HG03571 (cell line): ENCODE results near the gene CFAP69.

Experiments
- ATAC-seq: cut with Tn5 transposase; IDR thresholded peaks from one replicate; pipeline ENCODE4 v1.9.1; 2021; ENCODE audit not compliant: unreplicated experiment

The CFAP69 gene, protein sequence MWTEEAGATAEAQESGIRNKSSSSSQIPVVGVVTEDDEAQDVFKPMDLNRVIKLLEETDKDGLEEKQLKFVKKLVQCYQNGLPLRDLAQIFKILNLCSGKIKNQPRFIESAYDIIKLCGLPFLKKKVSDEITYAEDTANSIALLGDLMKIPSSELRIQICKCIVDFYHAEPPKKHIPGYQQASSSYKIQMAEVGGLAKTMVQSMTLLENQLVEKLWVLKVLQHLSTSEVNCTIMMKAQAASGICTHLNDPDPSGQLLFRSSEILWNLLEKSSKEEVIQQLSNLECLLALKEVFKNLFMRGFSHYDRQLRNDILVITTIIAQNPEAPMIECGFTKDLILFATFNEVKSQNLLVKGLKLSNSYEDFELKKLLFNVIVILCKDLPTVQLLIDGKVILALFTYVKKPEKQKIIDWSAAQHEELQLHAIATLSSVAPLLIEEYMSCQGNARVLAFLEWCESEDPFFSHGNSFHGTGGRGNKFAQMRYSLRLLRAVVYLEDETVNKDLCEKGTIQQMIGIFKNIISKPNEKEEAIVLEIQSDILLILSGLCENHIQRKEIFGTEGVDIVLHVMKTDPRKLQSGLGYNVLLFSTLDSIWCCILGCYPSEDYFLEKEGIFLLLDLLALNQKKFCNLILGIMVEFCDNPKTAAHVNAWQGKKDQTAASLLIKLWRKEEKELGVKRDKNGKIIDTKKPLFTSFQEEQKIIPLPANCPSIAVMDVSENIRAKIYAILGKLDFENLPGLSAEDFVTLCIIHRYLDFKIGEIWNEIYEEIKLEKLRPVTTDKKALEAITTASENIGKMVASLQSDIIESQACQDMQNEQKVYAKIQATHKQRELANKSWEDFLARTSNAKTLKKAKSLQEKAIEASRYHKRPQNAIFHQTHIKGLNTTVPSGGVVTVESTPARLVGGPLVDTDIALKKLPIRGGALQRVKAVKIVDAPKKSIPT

DNA sequence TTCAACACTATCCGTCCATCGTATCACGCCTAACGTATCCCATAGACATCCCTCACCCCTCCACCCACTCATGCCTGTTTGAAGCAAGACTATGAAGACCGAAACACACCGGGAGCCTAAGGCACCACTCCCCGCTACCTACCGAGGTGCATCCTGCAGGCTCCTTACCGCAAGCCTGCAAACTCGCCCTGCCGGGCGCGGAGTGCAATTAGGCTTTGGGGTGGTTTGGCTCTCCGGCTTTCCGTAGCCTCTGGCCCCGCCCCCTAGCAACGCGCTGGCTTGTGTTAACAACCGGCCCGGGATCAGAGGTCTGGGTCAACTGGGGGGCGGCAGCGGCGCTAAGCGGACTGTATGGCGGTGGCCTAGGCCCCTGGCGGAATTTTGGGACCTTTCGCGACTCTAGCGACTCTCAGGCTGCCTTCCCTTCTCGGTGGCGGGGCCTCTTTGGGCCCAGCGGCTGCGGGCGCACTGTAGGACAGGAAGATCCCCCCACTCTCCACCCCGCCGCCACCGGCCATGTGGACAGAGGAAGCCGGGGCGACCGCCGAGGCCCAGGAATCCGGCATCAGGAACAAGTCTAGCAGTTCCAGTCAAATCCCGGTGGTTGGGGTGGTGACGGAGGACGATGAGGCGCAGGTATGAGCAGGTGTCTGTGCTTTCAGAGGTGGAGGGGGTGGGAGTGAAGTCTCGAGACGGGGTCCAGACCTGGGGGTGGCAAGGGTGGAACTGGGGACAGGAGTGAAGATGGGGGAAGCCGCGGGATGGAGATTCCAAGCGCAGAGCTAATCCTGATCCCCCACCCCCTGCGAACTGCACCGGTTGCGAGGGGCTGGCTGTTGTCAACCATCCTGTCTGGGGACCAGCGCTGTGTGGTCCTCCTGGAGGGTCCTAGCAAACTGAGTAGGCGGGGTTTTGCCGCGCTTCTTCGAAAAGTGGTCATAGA, at the start of gene CFAP69:
CFAP69 (plus strand) TSS at position 266 of the 943 bp plus-strand sequence; CDS start at position 517, 251 bp downstream.
- ATAC-seq: peak; percentile 91

DNA sequence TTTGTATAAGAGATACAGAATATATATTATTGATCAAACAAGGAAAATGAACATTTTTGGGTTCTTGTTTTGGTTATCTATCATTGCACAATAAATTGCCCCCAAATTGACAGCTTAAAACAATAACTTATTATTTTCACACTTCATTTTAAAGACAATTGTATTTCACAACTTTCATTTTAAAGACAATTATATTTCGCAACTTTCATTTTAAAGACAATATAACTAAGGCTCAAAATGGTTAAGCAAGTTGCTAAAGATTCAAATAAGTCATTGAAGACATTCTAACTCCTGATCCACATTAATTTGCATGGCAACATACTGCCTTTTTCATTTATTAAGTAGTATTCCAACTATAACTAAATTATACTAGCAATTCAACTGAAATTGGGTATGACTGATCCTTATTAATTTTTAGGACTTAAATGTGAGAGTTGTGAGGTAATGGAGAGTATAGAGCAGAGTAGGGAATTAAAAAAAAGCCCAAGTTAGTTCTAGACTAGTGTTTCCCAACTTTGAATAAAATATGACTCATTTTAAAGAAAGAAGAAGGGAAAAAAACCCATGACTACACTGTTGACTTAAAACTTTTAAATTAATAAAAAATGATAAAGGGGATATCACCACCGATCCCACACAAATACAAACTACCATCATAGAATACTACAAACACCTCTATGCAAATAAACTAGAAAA, 43.3 kb upstream of the CFAP69 start:
- no peak for ATAC-seq

DNA sequence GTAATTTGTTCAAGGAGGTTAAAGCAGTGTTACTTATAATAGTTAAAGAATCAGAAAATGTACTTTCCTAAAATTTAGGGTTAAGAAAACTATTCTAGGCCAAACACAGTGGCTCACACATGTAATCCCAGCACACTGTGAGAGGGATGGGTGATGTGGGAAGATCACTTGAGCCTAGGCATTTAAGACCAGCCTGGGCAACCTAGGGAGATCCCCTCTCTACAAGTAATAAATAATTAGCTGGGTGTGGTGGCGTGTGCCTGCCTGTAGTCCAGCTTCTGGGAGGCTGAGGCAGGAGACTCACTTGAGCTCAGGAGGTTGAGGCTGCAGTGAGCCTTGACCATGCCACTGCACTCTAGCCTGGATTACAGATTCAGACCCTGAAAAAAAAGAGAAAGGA, 37.0 kb upstream of the CFAP69 start:
- ATAC-seq: no peak

DNA sequence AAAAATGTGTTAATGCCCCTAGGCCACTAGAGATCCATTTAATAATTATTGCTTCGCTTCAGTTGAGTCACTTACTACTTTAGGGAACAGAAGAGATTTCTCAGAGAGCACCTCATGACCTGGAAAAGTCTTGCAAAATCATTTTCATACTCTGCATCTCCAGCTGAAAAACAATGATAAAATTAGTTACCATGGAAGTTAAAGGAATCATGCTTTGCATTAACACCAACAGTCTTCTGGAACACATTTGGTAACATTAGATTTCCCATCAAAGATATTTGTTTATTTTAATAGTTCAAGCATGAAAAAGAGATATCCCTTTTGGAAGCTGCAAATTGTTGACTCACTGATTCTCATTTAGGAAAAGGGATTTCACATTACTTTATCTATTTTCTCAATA, 35.2 kb upstream of the CFAP69 start:
- ATAC-seq: no peak

DNA sequence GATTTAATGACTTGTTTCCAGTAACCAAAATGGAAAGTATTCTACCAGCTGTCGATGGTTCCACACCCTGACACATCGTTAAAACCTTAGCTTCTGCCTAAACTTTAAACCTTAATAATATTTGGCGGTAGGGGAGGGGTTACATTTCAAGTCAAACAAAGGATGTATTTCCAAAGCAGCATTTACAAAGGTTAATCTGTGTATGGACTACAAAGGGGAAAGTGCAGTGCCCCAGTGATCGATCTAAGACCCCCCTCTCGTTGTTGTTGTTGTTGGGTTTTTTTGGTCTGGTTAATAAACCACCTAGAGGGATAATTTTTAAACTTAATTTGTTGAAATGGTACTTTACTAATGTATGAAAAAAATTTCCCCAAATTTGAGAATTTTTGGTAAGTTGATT, 34.5 kb upstream of the CFAP69 start:
- no peak for ATAC-seq

DNA sequence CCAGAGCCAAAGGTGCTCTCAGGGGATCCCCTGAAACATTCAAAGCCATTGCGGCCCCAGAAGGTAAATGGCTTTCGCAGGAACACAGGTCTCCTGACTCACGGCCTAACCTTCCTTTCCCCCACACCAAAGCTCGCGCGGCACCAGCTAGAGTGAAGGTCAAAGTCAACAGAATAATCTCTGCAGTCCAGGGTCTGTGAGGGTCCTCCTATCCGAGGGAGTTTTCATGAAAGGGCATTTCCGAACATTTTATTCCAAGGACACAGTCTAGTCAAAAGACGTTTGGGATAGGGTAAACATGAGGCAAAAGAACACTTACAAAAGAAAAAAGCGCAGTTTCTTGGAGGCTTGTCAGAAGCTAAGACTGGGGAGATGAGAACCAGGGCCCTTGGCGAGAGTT, 34.0 kb upstream of the CFAP69 start:
- ATAC-seq: no peak

DNA sequence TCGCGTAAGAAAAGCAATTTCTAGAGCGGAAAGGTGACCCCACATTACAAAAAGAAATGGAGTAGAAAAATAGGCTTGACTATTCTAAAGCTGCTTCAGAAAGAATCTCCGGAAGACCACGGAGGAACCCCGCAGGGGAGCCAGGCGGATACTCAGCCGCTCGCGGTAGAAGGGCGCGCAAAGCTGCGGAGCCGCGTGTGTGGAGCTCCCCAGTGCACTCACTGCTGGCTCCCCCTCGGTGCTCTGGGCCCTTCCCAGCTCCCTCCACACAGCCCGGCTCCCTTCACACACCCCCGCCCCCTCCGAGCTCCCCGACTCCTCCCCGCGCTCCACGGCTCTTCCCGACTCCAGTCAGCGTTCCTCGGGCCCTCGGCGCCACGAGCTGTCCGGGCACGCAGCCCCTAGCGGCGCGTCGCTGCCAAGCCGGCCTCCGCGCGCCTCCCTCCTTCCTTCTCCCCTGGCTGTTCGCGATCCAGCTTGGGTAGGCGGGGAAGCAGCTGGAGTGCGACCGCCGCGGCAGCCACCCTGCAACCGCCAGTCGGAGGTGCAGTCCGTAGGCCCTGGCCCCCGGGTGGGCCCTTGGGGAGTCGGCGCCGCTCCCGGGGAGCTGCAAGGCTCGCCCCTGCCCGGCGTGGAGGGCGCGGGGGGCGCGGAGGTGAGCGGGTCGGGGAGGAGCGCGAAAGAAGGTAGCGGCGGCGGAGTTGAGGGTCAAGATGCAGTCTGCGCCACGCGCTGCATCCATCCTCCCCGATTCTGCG, 33.4 kb upstream of the CFAP69 start, which contains the start of gene STEAP2:
STEAP2 (plus strand) TSS at position 350 of the 758 bp plus-strand sequence. CDS start 13,343 bp downstream, outside the sequence.
- ATAC-seq: peak; percentile 85

DNA sequence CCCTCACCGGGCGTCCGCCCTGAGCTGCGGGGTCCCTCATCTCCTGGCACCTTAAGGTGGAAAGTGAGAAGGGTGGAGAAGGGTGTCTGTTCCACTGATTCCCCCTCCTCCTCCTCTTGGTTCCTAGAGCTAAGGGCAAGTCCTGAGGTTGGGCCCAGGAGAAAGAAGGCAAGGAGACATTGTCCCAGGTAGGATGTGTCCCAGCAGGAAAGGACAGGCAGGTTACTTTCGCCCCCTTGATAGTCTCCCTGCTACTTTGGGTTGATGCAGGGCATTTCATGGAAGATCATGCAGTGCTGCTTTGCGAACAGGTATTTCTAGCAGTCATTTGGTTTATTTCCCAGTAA, 32.9 kb upstream of the CFAP69 start:
- no peak for ATAC-seq

DNA sequence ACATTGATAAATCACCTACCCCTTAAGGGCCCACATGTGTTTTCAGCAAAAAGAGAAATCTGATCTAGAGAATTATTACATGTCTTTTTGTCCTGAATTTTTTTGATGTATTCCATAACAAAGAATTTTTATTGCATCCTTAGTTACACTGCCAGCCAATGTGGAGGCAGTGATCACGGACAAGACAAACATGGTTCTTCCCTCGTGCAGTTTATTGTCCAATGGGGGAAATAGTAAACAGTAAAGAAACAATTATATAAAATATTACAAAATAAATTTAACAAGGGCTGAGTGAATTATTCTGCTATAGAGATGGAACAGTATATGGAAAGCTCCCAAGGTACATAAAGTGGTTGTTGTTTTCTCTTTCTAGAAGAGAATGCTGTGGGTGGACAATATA, 31.5 kb upstream of the CFAP69 start:
- ATAC-seq: no peak

DNA sequence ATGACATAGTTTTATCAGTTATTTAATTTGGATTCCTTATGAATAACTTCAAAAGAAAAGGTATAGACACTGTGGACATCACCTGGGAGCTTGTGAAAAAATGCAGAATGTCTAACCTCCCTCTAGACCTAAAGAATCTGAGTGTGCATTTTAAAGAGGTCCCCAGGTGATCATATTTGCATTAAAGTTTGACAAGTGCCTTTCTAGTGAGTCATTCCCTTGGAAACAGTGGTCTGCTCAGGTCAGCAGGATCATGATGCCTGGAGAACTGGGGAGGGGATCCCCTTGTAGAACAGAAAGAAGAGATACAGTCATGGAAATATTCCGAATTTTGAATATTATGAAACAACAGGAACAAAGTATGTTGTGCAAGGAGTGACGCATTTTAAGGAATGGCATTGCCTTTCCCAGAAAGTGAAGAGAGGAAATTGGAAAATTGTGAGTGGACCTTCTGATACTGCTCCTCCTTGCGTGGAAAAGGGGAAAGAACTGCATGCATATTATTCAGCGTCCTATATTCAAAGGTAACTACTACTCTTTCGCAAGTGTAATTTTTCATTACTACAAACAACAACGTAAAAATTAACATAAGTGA, 28.8 kb upstream of the CFAP69 start:
- no peak for ATAC-seq

DNA sequence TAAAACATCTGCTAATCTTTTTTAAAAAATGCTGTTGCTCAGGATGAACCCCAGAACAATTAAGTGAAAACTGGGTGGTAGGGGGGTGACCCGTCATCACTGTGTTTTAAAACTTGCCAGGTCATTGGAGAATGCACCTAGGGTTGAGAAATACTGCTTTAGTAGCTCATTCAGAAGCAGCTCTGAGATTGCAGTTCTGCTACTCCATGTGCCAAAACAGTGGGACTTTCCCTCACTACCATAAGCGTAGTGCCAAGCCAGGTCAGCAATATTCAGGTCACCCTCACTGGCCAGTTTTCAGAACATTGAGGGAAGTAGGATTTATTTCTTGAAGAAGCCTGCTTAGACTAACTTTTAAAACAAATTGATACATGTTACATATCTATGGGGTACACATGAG, 28.2 kb upstream of the CFAP69 start:
- no peak for ATAC-seq

DNA sequence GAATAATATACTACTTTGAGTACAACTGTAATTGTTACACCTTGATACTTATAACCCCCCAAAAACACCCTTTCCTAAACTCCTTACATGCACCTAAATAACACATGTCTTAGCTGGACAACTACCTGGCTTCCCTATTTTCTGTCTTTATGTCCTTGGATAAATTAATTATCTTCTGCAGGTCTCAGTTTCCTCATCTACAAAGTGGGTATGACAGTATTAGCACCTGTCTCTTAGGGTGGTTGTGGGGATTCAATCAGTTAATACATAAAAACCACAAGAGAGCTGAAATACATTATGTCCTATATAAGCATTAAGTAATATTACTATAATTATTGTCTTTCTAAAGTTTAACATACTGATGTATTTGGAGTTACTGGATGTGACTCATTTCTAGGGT, 22.6 kb upstream of the CFAP69 start:
- ATAC-seq: no peak

DNA sequence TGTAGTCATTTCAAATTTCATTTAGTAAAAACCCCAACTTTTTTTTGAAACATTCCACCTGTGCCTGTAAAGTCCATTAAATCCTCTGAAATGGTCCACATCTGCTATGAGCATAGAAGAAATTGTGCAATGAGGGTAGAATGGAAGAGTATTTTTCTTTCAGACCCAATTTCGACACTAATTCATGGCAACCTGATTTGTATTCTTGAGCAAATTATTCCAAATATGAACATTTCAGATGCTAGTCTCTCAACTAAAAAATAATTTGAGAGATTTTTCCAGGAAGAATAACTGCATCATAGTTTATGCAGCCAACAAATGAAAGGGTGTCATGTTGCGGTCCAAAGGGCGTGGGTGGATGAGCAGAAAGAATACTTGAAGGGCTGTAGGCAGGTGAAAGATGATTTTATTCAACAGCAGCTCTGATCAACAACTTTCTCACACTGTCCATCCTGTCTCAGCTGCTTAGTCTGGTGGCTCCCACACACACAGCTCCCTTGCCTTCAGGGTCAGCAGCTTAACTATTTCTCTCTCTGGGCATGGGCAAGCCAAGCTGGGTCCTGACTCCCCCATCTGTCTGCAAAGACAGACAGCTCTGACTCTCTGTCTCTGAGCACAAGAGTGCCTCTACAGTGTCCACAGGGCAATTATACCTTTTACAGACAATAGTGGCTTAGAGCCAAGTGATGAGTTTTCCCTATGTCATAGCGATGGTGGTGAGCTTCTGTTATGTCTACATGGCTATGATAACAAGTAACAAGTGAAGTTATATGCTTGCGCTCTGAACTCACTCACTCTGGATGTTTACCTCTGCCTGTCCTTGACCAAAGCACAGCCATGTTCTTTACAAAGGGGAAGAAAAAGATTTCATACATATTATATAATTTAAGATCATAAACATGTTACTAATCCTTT, 21.9 kb upstream of the CFAP69 start:
- ATAC-seq: no peak

DNA sequence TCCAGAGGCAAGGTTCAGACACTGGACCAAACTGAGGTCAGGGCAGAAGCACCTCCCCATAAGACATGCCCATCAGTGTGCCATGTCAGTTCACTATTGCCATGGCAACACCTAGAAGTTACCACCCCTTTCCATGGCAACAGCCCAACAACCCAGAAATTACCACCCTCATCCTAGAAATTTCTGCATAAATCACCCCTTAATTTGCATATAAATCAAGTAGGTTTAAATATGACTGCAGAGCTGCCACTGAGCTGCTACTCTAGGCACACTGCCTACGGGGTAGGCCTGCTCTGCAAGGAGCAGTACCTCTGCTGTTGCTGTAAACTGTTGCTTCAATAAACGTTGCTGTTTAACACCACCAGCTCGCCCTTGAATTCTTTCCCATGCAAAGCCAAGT, 20.8 kb upstream of the CFAP69 start:
- ATAC-seq: no peak

DNA sequence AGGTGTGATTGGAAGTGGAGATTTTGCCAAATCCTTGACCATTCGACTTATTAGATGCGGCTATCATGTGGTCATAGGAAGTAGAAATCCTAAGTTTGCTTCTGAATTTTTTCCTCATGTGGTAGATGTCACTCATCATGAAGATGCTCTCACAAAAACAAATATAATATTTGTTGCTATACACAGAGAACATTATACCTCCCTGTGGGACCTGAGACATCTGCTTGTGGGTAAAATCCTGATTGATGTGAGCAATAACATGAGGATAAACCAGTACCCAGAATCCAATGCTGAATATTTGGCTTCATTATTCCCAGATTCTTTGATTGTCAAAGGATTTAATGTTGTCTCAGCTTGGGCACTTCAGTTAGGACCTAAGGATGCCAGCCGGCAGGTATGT, 19.8 kb upstream of the CFAP69 start:
- no peak for ATAC-seq

DNA sequence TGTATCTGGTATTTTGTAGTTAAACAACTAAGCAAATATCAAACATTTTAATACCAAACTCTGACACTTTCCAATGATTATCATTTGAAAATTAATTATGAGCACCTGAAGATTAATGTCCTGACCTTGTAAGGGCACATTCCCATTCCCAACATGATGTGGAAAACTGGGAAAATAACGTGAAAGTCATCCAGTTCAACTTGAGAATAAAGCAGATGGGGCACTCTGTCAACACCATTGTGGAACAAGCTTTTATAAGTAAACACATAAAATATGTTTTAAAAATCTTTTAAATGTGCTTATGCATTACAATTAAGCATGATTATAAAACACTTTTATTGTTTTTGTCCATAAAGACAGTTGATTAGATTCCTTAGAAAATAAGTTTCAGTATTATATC, 19.4 kb upstream of the CFAP69 start:
- no peak for ATAC-seq

DNA sequence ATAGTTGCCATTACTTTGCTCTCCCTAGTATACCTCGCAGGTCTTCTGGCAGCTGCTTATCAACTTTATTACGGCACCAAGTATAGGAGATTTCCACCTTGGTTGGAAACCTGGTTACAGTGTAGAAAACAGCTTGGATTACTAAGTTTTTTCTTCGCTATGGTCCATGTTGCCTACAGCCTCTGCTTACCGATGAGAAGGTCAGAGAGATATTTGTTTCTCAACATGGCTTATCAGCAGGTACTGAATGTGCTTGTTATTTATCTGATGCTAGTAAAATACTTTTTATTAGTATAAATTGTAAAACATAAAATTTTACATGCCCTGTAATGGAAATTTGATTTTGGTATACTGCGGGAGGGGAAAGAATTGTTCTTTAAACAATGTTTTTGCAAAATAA, 17.7 kb upstream of the CFAP69 start:
- no peak for ATAC-seq

DNA sequence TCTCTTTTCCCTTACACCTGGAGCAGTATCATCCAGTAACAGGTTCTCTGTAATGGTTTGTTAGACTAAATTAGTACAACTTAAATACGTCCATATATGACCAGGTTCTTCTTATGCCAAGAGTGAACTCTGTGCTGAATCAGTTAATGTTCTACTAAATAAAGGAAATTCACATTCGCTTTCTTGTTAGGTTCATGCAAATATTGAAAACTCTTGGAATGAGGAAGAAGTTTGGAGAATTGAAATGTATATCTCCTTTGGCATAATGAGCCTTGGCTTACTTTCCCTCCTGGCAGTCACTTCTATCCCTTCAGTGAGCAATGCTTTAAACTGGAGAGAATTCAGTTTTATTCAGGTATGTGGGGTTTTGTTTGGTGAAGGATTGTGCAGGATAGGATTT, 15.3 kb upstream of the CFAP69 start:
- ATAC-seq: no peak
